A673 (cell line): Measurements from ENCODE around the gene PTPDC1. TPM values are rescaled to one million over a fixed set of nuclear protein-coding genes. Genes with fewer than 3 reads are reported as not detected.

ENCODE experiments used
- BruUV-seq: library from RNA; stranded (reverse); fragments of 400-500 nt; replicated peaks from 2 replicates; lab custom pipeline; 2021; lab: Mats Ljungman, UMichigan
- CTCF ChIA-PET: fragments of 300-600 bp; sonication (Branson Sonifier 250); formaldehyde crosslinking; loops from one replicate; lab custom pipeline; 2022; ENCODE audit warnings: antibody characterized with exemption; lab: Charles Lee
- POLR2A ChIA-PET: fragments of 300-600 bp; sonication (Branson Sonifier 250); formaldehyde crosslinking; loops from one replicate; lab custom pipeline; 2022; ENCODE audit warnings: antibody characterized with exemption; ENCODE audit not compliant: low non-redundant PET; lab: Charles Lee
- DNase-seq: peaks from one replicate; pipeline ENCODE4 v3.0.0-alpha.2; 2015; ENCODE audit warnings: low spot score
- H3K27ac ChIP-seq: fragments of 200-600 bp; sonication (generic); 2 replicates; pipeline ENCODE4 v1.5.1; 2016; ENCODE audit warnings: mixed run types, low read depth, mild to moderate bottlenecking, mixed read lengths, antibody characterized with exemption, low read length; ENCODE audit not compliant: poor library complexity, severe bottlenecking
- H3K27me3 ChIP-seq: fragments of 200-600 bp; sonication (generic); replicated peaks from 2 replicates; pipeline ENCODE4 v1.6.1; 2017; ENCODE audit warnings: mixed run types, low read depth, mild to moderate bottlenecking, mixed read lengths, antibody characterized with exemption, low read length; ENCODE audit not compliant: insufficient read depth, poor library complexity
- H3K36me3 ChIP-seq: fragments of 200-600 bp; sonication (generic); 2 replicates; pipeline ENCODE4 v1.6.1; 2016; ENCODE audit warnings: mixed run types, mild to moderate bottlenecking, mixed read lengths, antibody characterized with exemption, low read length; ENCODE audit not compliant: insufficient read depth, poor library complexity, severe bottlenecking
- H3K4me1 ChIP-seq: fragments of 200-600 bp; sonication (generic); 2 replicates; pipeline ENCODE4 v1.6.1; 2017; ENCODE audit warnings: mixed run types, mild to moderate bottlenecking, mixed read lengths, antibody characterized with exemption, low read length; ENCODE audit not compliant: insufficient read depth, poor library complexity, severe bottlenecking
- H3K4me3 ChIP-seq: fragments of 200-600 bp; sonication (generic); 2 replicates; pipeline ENCODE4 v1.5.1; 2016; ENCODE audit warnings: low read depth, mixed run types, mild to moderate bottlenecking, mixed read lengths, low read length; ENCODE audit not compliant: poor library complexity, severe bottlenecking
- H3K9me3 ChIP-seq: fragments of 200-600 bp; sonication (generic); 2 replicates; pipeline ENCODE4 v1.6.1; 2016; ENCODE audit warnings: mixed run types, low read depth, mild to moderate bottlenecking, mixed read lengths, antibody characterized with exemption, low read length; ENCODE audit not compliant: poor library complexity, severe bottlenecking
- CTCF ChIP-seq: fragments of 300-800, 200-600 bp; sonication (generic); conservative IDR thresholded peaks from 2 replicates; pipeline ENCODE4 v1.5.1; 2017; ENCODE audit warnings: low read depth, mild to moderate bottlenecking, antibody characterized with exemption, low read length, moderate library complexity, mixed read lengths
- EZH2 ChIP-seq: fragments of 200-600 bp; sonication (generic); IDR thresholded peaks from 2 replicates; pipeline ENCODE4 v1.6.1; 2017; ENCODE audit warnings: borderline replicate concordance, low read depth, mild to moderate bottlenecking, mixed read lengths, antibody characterized with exemption, low read length; ENCODE audit not compliant: poor library complexity, severe bottlenecking
- intact Hi-C: fragments of 100-400 bp; cut with micrococcal nuclease; formaldehyde crosslinking; loops from one replicate; pipeline ENCODE4 v1.10.0; 2022; ENCODE audit not compliant: unreplicated experiment
- total RNA-seq: library from RNA; stranded (reverse); gene quantifications from 2 replicates; pipeline ENCODE4 v1.2.3, GENCODE V29; 2021

The PTPDC1 gene
- total RNA-seq, 1 experiment from 2014 or later: 3.5 TPM

DNA sequence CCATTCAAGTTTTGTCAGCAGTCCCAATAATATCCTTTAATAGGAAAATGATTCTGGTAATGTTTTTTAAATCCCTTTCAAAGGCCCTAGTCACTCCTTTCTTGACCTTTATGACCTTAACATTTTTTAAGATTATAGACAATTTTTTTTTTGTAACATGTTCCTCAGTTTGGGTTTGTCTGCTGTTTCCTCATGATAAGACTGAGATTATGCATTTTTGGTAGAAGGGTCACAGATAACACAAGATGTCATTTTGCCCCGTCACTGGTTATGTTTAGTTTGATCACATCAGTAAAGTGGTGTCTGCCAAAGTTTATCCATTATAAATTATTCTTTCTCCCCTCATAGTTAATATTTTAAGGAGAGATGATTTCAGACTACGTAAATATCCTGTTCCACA lies 16.0 kb upstream of the PTPDC1 start:
- Histone ChIP-seq H3K4me1 (no peaks in the 10 kb centered on the region), H3K9me3 (no peaks in the 10 kb centered on the region), H3K27ac (no peak overlapping the region), H3K4me3 (no peak overlapping the region), H3K36me3 (no peaks in the 10 kb centered on the region), H3K27me3 (no peaks in the 10 kb centered on the region)
- CTCF ChIA-PET: no interaction called here
- POLR2A ChIA-PET: no interaction called here
- no TSS peak for BruUV-seq
- DNase-seq: no peak
- TF ChIP-seq EZH2 (no peak), CTCF (no peak)
- intact Hi-C loops: loop anchor here (10.0 kb wide), 1 partner anchor 467 kb away; no protein-coding TSS in a partner anchor

GRCh38 chr9:94076557-94076956 lies 7.7 kb upstream of the PTPDC1 start:
- BruUV-seq: no TSS peak
- no peak overlapping the region for H3K27ac ChIP-seq

GRCh38 chr9:94078086-94078485 lies 6.2 kb upstream of the PTPDC1 start:
- POLR2A ChIA-PET: interaction anchor here (0.6 kb wide), 1 partner anchor 11 kb away, joined by 4 read pairs; no protein-coding TSS in a partner anchor
- no TSS peak for BruUV-seq
- CTCF ChIA-PET: no interaction called here
- no peak for TF ChIP-seq EZH2
- TF ChIP-seq CTCF: no peak
- no peak overlapping the region for H3K27ac ChIP-seq
- no peak overlapping the region for H3K4me3 ChIP-seq
- H3K27me3 ChIP-seq: no peaks in the 10 kb centered on the region
- no peaks in the 10 kb centered on the region for H3K4me1 ChIP-seq
- no peaks in the 10 kb centered on the region for H3K9me3 ChIP-seq
- intact Hi-C loops: no loop called here
- no peaks in the 10 kb centered on the region for H3K36me3 ChIP-seq
- DNase-seq: no peak

More at GRCh38 chr9:94076557-94076956, 7.7 kb upstream of the PTPDC1 start:
- Histone ChIP-seq H3K27me3 (no peaks in the 10 kb centered on the region), H3K36me3 (no peaks in the 10 kb centered on the region), H3K4me3 (no peak overlapping the region), H3K4me1 (no peaks in the 10 kb centered on the region), H3K9me3 (no peaks in the 10 kb centered on the region)
- ChIA-PET CTCF (no interaction called here), POLR2A (no interaction called here)
- no peak for DNase-seq
- TF ChIP-seq CTCF: no peak
- TF ChIP-seq EZH2: no peak
- intact Hi-C loops: no loop called here
